ENCODE data around the gene SOX9.

Gene SOX9

GRCh38 chr17:72120642-72121163, at the start of gene SOX9:
Gene SOX9, plus strand, starts transcription at chr17:72121020. Its CDS starts 372 bp downstream, at chr17:72121392.
- no peak for DNase-seq (ENCODE audit: low read depth)

- DNase-seq (ENCODE audit: low read depth): no peak
These were observed 49.5 kb upstream of the SOX9 start for GRCh38 chr17:72071330-72071729.

- no peak for DNase-seq (ENCODE audit: low read depth)
These were observed 44.7 kb upstream of the SOX9 start for GRCh38 chr17:72075995-72076677.

GRCh38 chr17:72076678-72077030, 44.2 kb upstream of the SOX9 start:
- no peak for DNase-seq (ENCODE audit: low read depth)

GRCh38 chr17:72077326-72077960, 43.4 kb upstream of the SOX9 start:
- no peak for DNase-seq (ENCODE audit: low read depth)

- no peak for DNase-seq (ENCODE audit: low read depth)
These were observed 41.1 kb upstream of the SOX9 start for GRCh38 chr17:72079700-72080099.

- DNase-seq (ENCODE audit: low read depth): no peak
These were observed 32.9 kb upstream of the SOX9 start for GRCh38 chr17:72087876-72088275.

- no peak for DNase-seq (ENCODE audit: low read depth)
These were observed 31.3 kb upstream of the SOX9 start for GRCh38 chr17:72089453-72089987.

GRCh38 chr17:72090108-72090507, 30.7 kb upstream of the SOX9 start:
- no peak for DNase-seq (ENCODE audit: low read depth)

- no peak for DNase-seq (ENCODE audit: low read depth)
These were observed 28.0 kb upstream of the SOX9 start for GRCh38 chr17:72092710-72093322.

GRCh38 chr17:72093707-72094106, 27.1 kb upstream of the SOX9 start:
- DNase-seq (ENCODE audit: low read depth): no peak

- DNase-seq (ENCODE audit: low read depth): no peak
These were observed 25.5 kb upstream of the SOX9 start for GRCh38 chr17:72095316-72095715.

GRCh38 chr17:72097144-72097543, 23.7 kb upstream of the SOX9 start:
- DNase-seq (ENCODE audit: low read depth): no peak

GRCh38 chr17:72099919-72100318, 20.9 kb upstream of the SOX9 start:
- DNase-seq (ENCODE audit: low read depth): no peak

- DNase-seq (ENCODE audit: low read depth): no peak
These were observed 20.4 kb upstream of the SOX9 start for GRCh38 chr17:72100470-72100869.

- no peak for DNase-seq (ENCODE audit: low read depth)
These were observed 19.3 kb upstream of the SOX9 start for GRCh38 chr17:72101526-72101925.

GRCh38 chr17:72102366-72102765, 18.5 kb upstream of the SOX9 start:
- no peak for DNase-seq (ENCODE audit: low read depth)

- no peak for DNase-seq (ENCODE audit: low read depth)
These were observed 16.5 kb upstream of the SOX9 start for GRCh38 chr17:72104164-72104862.

- no peak for DNase-seq (ENCODE audit: low read depth)
These were observed 16.0 kb upstream of the SOX9 start for GRCh38 chr17:72104863-72105234.

- DNase-seq (ENCODE audit: low read depth): no peak
These were observed 13.7 kb upstream of the SOX9 start for GRCh38 chr17:72107100-72107499.

GRCh38 chr17:72110231-72110941, 10.4 kb upstream of the SOX9 start:
- DNase-seq (ENCODE audit: low read depth): no peak

GRCh38 chr17:72110942-72111318, 9.9 kb upstream of the SOX9 start:
- no peak for DNase-seq (ENCODE audit: low read depth)
